Adrenal gland (tissue), 12 donors: ENCODE measurements around the gene ENAH. TPM values are rescaled to one million over a fixed set of nuclear protein-coding genes. Genes with fewer than 3 reads are reported as not detected.

Experiments
- DNase-seq, 7 donors: peaks; one replicate each; pipeline ENCODE4 v3.0.0-alpha.2; 2019 to 2020
- H3K27ac ChIP-seq, 5 donors: fragments of 200-600 bp; sonication (generic) in 4 of 5; 1 replicate in 3 of 5; 2 replicates in 2 of 5; pipeline versions ENCODE4 v1.5.1 to v1.8.0; 2016 to 2020; ENCODE audit warnings: mild to moderate bottlenecking in 1 of 5
- H3K27me3 ChIP-seq: fragments of 200-600 bp; 2 replicates; pipeline ENCODE4 v1.8.0; 2021
- H3K36me3 ChIP-seq, 2 donors: fragments of 200-600 bp; replicated peaks in 1 of 2; 1 replicate in 1 of 2; 2 replicates in 1 of 2; pipeline versions ENCODE4 v1.5.1 to v1.8.0; 2018 to 2022
- H3K4me1 ChIP-seq, 2 donors: fragments of 200-600 bp; replicated peaks in 1 of 2; 1 replicate in 1 of 2; 2 replicates in 1 of 2; pipeline versions ENCODE4 v1.5.1 to v1.8.0; 2018 to 2021
- H3K4me3 ChIP-seq, 4 donors: fragments of 200-600 bp; sonication (generic) in 3 of 4; one replicate each; pipeline ENCODE4 v1.5.1; 2016 to 2018
- H3K9me3 ChIP-seq, 3 donors: fragments of 200-600 bp; sonication (generic) in 1 of 3; replicated peaks in 1 of 3; 1 replicate in 2 of 3; 2 replicates in 1 of 3; pipeline versions ENCODE4 v1.5.1 to v1.8.0; 2016 to 2021
- CTCF ChIP-seq, 6 experiments: fragments of 450-650 bp in 4 of 6; fragments of 200-600 bp in 2 of 6; sonication (generic) in 1 of 6; IDR thresholded peaks; 1 replicate in 5 of 6; 2 replicates in 1 of 6; pipeline versions ENCODE4 v1.5.1 to v1.8.0; 2016 to 2021; ENCODE audit warnings: antibody characterized with exemption in 6 of 6, mild to moderate bottlenecking in 2 of 6, moderate library complexity in 1 of 6
- POLR2A ChIP-seq, 2 donors: fragments of 450-650 bp; IDR thresholded peaks; one replicate each; pipeline ENCODE4 v1.6.1; 2017; ENCODE audit warnings: antibody characterized with exemption in 2 of 2, mild to moderate bottlenecking in 2 of 2, moderate library complexity in 1 of 2
- WGBS, 4 donors: extraction: QIAGEN DNeasy Blood & Tissue Kit in 2 of 4; methylation state at CpG; one replicate each; pipeline versions ENCODE4 v1.1.5 to v1.1.7; 2013 to 2017; 5-methylcytosine and 5-hydroxymethylcytosine counted together
- intact Hi-C, 2 donors: fragments of 100-400 bp; cut with DNase I; formaldehyde crosslinking; loops; one replicate each; pipeline versions ENCODE4 v1.14.1 to v1.15.0; 2022 to 2023
- polyA plus RNA-seq, 3 donors: library from polyadenylated mRNA; stranded (reverse); fragments of 200-250 nt in 2 of 3; fragments of 350-450 nt in 1 of 3; fragmentation: Illumina TruSeq in 1 of 3; extraction: RNeasy Lipid Tissue Mini Kit (QIAGEN cat#74804) in 1 of 3; gene quantifications; one replicate each; pipeline ENCODE4 v1.2.3, GENCODE V29; 2013 to 2014
- total RNA-seq, 9 donors: library from RNA; depleted of rRNA in 4 of 9; stranded (reverse); fragments of >200 nt in 4 of 9; fragments of 120-200 nt in 1 of 9; fragmentation: NEBNext Ultra II Directional in 1 of 9; extraction: Animal tissue kit (Norgen Biotek cat#: 25700) in 1 of 9; gene quantifications; one replicate each; pipeline versions ENCODE4 v1.1.0 to v1.2.4, GENCODE V29; 2013 to 2023
- donor health status: healthy with polysubstance abuse.
- donor health status: Bipolar disorder and iron deficiency.
- donor health status: DM: yes; HTN: yes; CAD: no.
- donor health status: DM: no; HTN: no; CAD: no.
- donor health status: DM: no; HTN: no; CAD: no.
- donor health status: DM: yes; HTN: yes; CAD: no.

Gene ENAH
- total and polyA plus RNA-seq, 12 donors, result 10.0 to 142 (median 71.9) TPM

DNA sequence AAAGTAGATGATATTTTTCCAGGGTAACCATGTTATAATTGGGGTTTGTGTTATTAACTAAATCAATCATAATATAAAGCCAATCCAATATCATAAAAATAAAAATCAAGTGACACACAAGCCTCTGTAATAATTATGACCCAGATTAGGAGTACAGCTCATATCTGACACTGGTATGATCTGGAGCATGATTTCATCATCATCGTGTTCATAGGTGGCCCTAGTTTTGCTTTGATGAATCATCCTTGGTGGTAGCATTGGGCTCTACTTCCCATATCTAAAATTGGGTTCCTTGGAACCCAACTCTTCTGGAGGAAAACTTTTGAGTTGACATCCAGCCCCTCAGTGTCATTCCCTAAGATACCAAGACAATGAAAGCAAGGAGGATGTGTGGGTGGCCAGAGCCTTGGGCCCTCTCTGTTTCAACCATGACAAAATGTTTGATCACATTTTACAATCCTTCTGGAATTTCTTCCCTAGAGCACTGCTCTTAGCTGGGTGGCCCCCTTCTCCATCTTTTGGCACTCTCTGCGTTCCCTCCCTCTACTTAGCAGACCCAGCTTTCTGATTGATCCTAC is 37.0 kb upstream of the ENAH start:
- no peaks in the 10 kb centered on the region for H3K9me3 ChIP-seq
- no peaks in the 10 kb centered on the region for H3K36me3 ChIP-seq
- H3K27me3 ChIP-seq, result no peaks in the 10 kb centered on the region
- peaks cover 8 to 20% of the 10 kb centered on the region in 2 donors for H3K4me1 ChIP-seq
- 56 to 76% (median 69%) methylated on average over 2 of the region's 2 CpGs for WGBS, 4 donors
- H3K27ac ChIP-seq, result no peak overlapping the region
- intact Hi-C loops, result no loop called here
- no peak for TF ChIP-seq CTCF (IDR thresholded peaks at IDR 0.05)
- TF ChIP-seq POLR2A (IDR thresholded peaks at IDR 0.05), result no peak
- no peak overlapping the region for H3K4me3 ChIP-seq
- no peak for DNase-seq

DNA sequence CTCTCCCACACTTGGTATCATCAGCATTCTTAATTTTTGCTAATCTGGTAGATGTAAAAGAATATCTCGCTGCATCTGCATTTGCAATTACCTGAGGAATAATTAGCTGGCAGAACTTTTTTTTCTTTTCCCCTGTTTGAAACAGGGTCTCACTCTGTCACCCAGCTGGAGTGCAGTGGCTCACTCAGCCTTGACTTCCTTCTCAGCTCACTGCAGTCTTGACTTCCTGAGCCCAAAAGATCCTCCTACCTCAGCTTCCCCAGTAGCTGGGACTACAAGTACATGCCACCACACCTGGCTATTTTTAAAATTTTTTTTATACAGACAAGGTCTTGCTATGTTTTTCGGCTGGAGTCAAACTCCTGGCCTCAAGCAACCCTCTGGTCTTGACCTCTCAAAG is 35.4 kb upstream of the ENAH start:
- TF ChIP-seq POLR2A (IDR thresholded peaks at IDR 0.05) (no peak), CTCF (IDR thresholded peaks at IDR 0.05) (no peak)
- 84 to 93% (median 86%) methylated on average over 2 of the region's 2 CpGs for WGBS, 4 donors
- Histone ChIP-seq H3K36me3 (no peaks in the 10 kb centered on the region), H3K9me3 (no peaks in the 10 kb centered on the region), H3K4me3 (no peak overlapping the region), H3K27ac (no peak overlapping the region), H3K4me1 (peaks cover 0 to 5% of the 10 kb centered on the region in 2 donors), H3K27me3 (no peaks in the 10 kb centered on the region)
- DNase-seq, result peak in 1 of 7 donors; percentile 21
- intact Hi-C loops, result no loop called here

DNA sequence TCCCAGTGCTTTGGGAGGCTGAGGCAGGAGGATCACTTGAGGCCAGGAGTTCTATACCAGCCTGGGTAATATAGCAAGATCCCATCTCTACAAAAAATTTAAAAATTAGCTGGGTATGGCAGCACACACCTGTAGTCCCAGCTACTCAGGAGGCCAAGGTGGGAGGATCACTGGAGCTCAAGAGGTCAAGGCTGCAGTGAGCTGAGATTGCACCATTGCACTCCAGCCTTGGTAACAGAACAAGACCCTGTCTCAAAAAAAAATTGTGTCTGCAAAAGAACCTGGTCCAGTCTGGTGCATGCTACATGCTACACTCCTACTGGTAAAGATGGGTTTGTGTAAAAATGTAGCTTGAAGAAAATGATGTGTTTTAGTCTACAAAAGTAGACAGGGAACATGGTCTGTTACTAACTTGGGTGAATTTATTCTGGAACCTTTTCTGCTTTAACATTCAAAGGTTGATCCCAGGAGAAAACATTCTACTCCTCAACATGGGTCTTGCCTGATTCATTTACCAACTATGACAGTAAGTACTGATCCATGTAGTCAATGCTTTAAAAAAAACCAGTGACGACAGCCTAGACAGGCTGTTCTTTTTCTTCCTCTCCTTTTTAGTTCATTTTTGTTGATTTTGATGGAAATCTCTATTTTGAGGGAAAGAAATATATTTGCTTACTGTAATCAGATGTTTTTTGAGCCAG is 32.7 kb upstream of the ENAH start:
- Histone ChIP-seq H3K27me3 (no peaks in the 10 kb centered on the region), H3K27ac (no peak overlapping the region)
- TF ChIP-seq CTCF (IDR thresholded peaks at IDR 0.05), result no peak
- TF ChIP-seq POLR2A (IDR thresholded peaks at IDR 0.05), result no peak

GRCh38 chr1:225684741-225685140 is 31.8 kb upstream of the ENAH start:
- Histone ChIP-seq H3K9me3 (no peaks in the 10 kb centered on the region), H3K4me3 (no peak overlapping the region), H3K36me3 (no peaks in the 10 kb centered on the region), H3K27ac (no peak overlapping the region), H3K4me1 (no peaks in the 10 kb centered on the region), H3K27me3 (no peaks in the 10 kb centered on the region)
- no peak for DNase-seq
- TF ChIP-seq CTCF (IDR thresholded peaks at IDR 0.05) (no peak), POLR2A (IDR thresholded peaks at IDR 0.05) (no peak)
- WGBS, 4 donors, result 86 to 89% (median 88%) methylated on average over 4 of the region's 4 CpGs
- intact Hi-C loops, result no loop called here

More for the DNA sequence above, 32.7 kb upstream of the ENAH start:
- Histone ChIP-seq H3K9me3 (no peaks in the 10 kb centered on the region), H3K4me3 (no peak overlapping the region), H3K4me1 (no peaks in the 10 kb centered on the region), H3K36me3 (no peaks in the 10 kb centered on the region)
- 90 to 98% (median 97%) methylated on average over 1 of the region's 1 CpG for WGBS, 4 donors
- intact Hi-C loops, result no loop called here
- no peak for DNase-seq
